ENCODE measurements around the gene PRKAA1. TPM values are rescaled to one million over a fixed set of nuclear protein-coding genes. Genes with fewer than 3 reads are reported as not detected.

PRKAA1 gene
- total and polyA plus RNA-seq, 2 of the 13 experiments (the other 11 are each of a cell fraction or from before 2014, with no cell fraction given): 36.6 to 58.0 TPM

DNA sequence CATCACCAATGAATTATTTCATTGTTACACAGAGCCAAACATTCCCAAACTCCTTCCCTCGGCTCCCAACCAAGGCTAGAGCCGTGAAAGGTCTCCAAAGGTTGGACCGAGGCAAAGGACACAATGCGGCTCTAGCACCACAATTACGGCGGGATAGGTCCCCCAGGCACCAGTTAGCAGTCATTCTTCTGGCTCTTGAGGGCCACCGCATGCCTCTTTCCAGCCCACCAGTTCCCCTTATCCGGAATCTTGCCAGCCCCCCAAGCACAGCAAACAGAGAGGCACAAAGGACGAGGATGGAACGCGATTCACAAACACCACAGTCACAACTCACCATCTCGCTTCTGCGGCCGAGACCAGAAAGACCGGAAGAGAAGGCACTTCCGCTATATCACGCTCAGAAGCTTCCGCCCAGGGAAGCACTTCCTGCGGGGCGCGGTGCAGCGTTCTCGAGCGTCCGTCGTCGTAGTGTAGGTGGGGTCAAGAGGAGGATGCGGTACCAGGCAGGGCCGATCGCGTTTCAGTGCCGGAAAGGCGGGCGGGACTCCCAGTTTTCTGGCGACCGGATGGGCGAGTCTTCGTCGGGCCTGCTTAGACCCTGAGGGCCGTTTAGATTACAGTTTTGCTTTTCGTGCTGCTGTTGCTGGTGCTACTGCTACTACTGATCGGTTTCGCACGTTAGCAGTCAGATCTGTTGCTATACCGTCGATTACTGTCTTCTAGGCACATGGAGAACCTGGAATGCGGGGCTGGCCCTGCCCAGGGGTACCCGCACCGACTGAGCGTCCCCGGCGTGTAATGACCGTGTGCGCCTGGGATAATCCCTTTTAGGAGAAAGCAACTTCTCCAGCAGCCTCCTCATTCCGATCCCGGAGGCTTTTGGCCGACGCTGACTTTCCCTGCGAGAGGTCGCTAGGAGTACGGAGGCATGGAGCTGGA is 36.9 kb upstream of the PRKAA1 start, which contains the start of gene RPL37 (continued):
- TF ChIP-seq ZNF451 (CRISPR knock-in tag; IDR thresholded peaks at IDR 0.05) (no peak), TAF15 (IDR thresholded peaks at IDR 0.05; ENCODE audit: low read depth, low read length, poor library complexity, severe bottlenecking) (no peak), SRY (CRISPR knock-in tag; IDR thresholded peaks at IDR 0.05) (no peak; the same call in 1 of the 2 replicates), HOXD1 (CRISPR knock-in tag; IDR thresholded peaks at IDR 0.05) (no peak), ZNF616 (CRISPR knock-in tag; IDR thresholded peaks at IDR 0.05; ENCODE audit: low read depth) (peak; percentile 90), WIZ (CRISPR knock-in tag; IDR thresholded peaks at IDR 0.05) (peak; percentile 94; the same call in 1 of the 2 replicates), ELF4 (CRISPR knock-in tag; IDR thresholded peaks at IDR 0.05; ENCODE audit: borderline replicate concordance) (peak; percentile 99), SIN3A (IDR thresholded peaks at IDR 0.05; ENCODE audit: borderline replicate concordance, low read depth, low read length) (peak; percentile 97; the same call in 1 of the 2 replicates), NRL (CRISPR knock-in tag; IDR thresholded peaks at IDR 0.05; ENCODE audit: borderline replicate concordance) (peak; percentile 96), SP4 (CRISPR knock-in tag; IDR thresholded peaks at IDR 0.05) (peak; percentile 92), ZNF558 (CRISPR knock-in tag; IDR thresholded peaks at IDR 0.05; ENCODE audit: borderline replicate concordance) (peak; percentile 65; the same call in 1 of the 2 replicates), AGO2 (optimal IDR thresholded peaks at IDR 0.05; ENCODE audit: low read depth, low read length) (peak; percentile 56), EP300 (IDR thresholded peaks at IDR 0.05; ENCODE audit: low read depth in 2 of 2, low read length in 2 of 2) (peak in 1 of 2 experiments; percentile 27; a peak in 1 of 4 replicates), EP300 (CRISPR knock-in tag; IDR thresholded peaks at IDR 0.05; ENCODE audit: borderline replicate concordance) (peak; percentile 64), STAG1 (CRISPR knock-in tag; IDR thresholded peaks at IDR 0.05) (peak; percentile 12; the same call in 1 of the 2 replicates), HNRNPH1 (optimal IDR thresholded peaks at IDR 0.05; ENCODE audit: low read depth, low read length) (no peak), SMYD3 (CRISPR knock-in tag; IDR thresholded peaks at IDR 0.05) (no peak; the same call in 1 of the 2 replicates)
- TF ChIP-seq, protein P1, sequence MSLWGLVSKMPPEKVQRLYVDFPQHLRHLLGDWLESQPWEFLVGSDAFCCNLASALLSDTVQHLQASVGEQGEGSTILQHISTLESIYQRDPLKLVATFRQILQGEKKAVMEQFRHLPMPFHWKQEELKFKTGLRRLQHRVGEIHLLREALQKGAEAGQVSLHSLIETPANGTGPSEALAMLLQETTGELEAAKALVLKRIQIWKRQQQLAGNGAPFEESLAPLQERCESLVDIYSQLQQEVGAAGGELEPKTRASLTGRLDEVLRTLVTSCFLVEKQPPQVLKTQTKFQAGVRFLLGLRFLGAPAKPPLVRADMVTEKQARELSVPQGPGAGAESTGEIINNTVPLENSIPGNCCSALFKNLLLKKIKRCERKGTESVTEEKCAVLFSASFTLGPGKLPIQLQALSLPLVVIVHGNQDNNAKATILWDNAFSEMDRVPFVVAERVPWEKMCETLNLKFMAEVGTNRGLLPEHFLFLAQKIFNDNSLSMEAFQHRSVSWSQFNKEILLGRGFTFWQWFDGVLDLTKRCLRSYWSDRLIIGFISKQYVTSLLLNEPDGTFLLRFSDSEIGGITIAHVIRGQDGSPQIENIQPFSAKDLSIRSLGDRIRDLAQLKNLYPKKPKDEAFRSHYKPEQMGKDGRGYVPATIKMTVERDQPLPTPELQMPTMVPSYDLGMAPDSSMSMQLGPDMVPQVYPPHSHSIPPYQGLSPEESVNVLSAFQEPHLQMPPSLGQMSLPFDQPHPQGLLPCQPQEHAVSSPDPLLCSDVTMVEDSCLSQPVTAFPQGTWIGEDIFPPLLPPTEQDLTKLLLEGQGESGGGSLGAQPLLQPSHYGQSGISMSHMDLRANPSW (CRISPR knock-in tag; IDR thresholded peaks at IDR 0.05; ENCODE audit: borderline replicate concordance): peak; percentile 74; the same call in 1 of the 2 replicates
- TF ChIP-seq, protein P2, sequence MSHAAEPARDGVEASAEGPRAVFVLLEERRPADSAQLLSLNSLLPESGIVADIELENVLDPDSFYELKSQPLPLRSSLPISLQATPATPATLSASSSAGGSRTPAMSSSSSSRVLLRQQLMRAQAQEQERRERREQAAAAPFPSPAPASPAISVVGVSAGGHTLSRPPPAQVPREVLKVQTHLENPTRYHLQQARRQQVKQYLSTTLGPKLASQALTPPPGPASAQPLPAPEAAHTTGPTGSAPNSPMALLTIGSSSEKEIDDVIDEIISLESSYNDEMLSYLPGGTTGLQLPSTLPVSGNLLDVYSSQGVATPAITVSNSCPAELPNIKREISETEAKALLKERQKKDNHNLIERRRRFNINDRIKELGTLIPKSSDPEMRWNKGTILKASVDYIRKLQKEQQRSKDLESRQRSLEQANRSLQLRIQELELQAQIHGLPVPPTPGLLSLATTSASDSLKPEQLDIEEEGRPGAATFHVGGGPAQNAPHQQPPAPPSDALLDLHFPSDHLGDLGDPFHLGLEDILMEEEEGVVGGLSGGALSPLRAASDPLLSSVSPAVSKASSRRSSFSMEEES (CRISPR knock-in tag; IDR thresholded peaks at IDR 0.05): peak; percentile 79
- TF ChIP-seq, protein P3, sequence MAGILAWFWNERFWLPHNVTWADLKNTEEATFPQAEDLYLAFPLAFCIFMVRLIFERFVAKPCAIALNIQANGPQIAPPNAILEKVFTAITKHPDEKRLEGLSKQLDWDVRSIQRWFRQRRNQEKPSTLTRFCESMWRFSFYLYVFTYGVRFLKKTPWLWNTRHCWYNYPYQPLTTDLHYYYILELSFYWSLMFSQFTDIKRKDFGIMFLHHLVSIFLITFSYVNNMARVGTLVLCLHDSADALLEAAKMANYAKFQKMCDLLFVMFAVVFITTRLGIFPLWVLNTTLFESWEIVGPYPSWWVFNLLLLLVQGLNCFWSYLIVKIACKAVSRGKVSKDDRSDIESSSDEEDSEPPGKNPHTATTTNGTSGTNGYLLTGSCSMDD (CRISPR knock-in tag; IDR thresholded peaks at IDR 0.05): no peak; the same call in 1 of the 2 replicates
- TF ChIP-seq, protein P4, sequence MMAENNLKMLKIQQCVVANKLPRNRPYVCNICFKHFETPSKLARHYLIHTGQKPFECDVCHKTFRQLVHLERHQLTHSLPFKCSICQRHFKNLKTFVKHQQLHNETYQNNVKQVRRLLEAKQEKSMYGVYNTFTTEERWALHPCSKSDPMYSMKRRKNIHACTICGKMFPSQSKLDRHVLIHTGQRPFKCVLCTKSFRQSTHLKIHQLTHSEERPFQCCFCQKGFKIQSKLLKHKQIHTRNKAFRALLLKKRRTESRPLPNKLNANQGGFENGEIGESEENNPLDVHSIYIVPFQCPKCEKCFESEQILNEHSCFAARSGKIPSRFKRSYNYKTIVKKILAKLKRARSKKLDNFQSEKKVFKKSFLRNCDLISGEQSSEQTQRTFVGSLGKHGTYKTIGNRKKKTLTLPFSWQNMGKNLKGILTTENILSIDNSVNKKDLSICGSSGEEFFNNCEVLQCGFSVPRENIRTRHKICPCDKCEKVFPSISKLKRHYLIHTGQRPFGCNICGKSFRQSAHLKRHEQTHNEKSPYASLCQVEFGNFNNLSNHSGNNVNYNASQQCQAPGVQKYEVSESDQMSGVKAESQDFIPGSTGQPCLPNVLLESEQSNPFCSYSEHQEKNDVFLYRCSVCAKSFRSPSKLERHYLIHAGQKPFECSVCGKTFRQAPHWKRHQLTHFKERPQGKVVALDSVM (CRISPR knock-in tag; IDR thresholded peaks at IDR 0.05): peak; percentile 79

Data from HepG2 (cell line).